HEK293 (cell line): ENCODE data around the gene RASGEF1B.

Experiments used
- CTCF ChIA-PET: fragments of 350-600 bp; formaldehyde crosslinking; extraction: SDS; loops from one replicate; lab custom pipeline; 2021; ENCODE audit warnings: antibody characterized with exemption; lab: Yijun Ruan, JAX
- POLR2A ChIA-PET: fragments of 300-600 bp; formaldehyde crosslinking; extraction: SDS; loops from one replicate; lab custom pipeline; 2020; ENCODE audit warnings: antibody characterized with exemption, inconsistent platforms; lab: Yijun Ruan, JAX
- H3K27ac ChIP-seq: fragments of 200-500 bp; sonication (Bioruptor generic); 2 replicates; pipeline ENCODE4 v1.5.1; 2014; ENCODE audit warnings: low read depth, low read length, control low read depth, inconsistent platforms; ENCODE audit errors: extremely low read depth
- H3K36me3 ChIP-seq, 2 experiments: fragments of 200-500 bp in 1 of 2; sonication (Bioruptor generic) in 1 of 2; 1 replicate in 1 of 2; 2 replicates in 1 of 2; pipeline ENCODE4 v1.5.1; 2014 to 2017; ENCODE audit warnings: inconsistent platforms in 2 of 2, low read length in 2 of 2; ENCODE audit not compliant: control insufficient read depth in 2 of 2, insufficient read depth in 1 of 2
- H3K4me1 ChIP-seq: fragments of 200-500 bp; sonication (Bioruptor generic); 2 replicates; pipeline ENCODE4 v1.5.1; 2014; ENCODE audit warnings: mild to moderate bottlenecking, low read length, inconsistent platforms; ENCODE audit not compliant: control insufficient read depth, insufficient read depth
- H3K4me3 ChIP-seq: 2 replicates; pipeline ENCODE4 v1.5.1; 2011; ENCODE audit warnings: low read depth, mild to moderate bottlenecking, control low read depth, low read length, moderate library complexity
- H3K9me3 ChIP-seq: fragments of 200-500 bp; sonication (Bioruptor generic); 2 replicates; pipeline ENCODE4 v1.5.1; 2014; ENCODE audit warnings: low read depth, low read length, inconsistent platforms; ENCODE audit not compliant: control insufficient read depth, insufficient read depth
- BCL11B ChIP-seq: fragments of 450-650 bp; formaldehyde crosslinking; IDR thresholded peaks from 2 replicates; pipeline ENCODE4 v1.5.1; 2016; ENCODE audit warnings: low read depth, missing biosample characterization, missing genetic modification characterization
- GLIS1 ChIP-seq: fragments of 450-650 bp; formaldehyde crosslinking; IDR thresholded peaks from 2 replicates; pipeline ENCODE4 v1.5.1; 2016; ENCODE audit warnings: missing biosample characterization, missing genetic modification characterization
- HOXA7 ChIP-seq: sonication (generic); formaldehyde crosslinking; IDR thresholded peaks from 2 replicates; pipeline ENCODE4 v1.8.1; 2022; ENCODE audit warnings: missing genetic modification reagents, borderline replicate concordance
- KLF16 ChIP-seq: fragments of 450-650 bp; formaldehyde crosslinking; IDR thresholded peaks from 2 replicates; pipeline ENCODE4 v1.5.1; 2017; ENCODE audit warnings: missing biosample characterization, missing genetic modification characterization
- MEIS1 ChIP-seq: sonication (generic); formaldehyde crosslinking; IDR thresholded peaks from 2 replicates; pipeline ENCODE4 v1.8.1; 2022; ENCODE audit warnings: missing genetic modification reagents, mild to moderate bottlenecking, borderline replicate concordance
- ZBTB48 ChIP-seq: fragments of 450-650 bp; formaldehyde crosslinking; IDR thresholded peaks from 2 replicates; pipeline ENCODE4 v1.5.1; 2016; ENCODE audit warnings: missing biosample characterization, missing genetic modification characterization
- ZFP41 ChIP-seq: fragments of 450-650 bp; formaldehyde crosslinking; IDR thresholded peaks from 2 replicates; pipeline ENCODE4 v1.5.1; 2016; ENCODE audit warnings: missing biosample characterization, missing genetic modification characterization, borderline replicate concordance
- ZIC2 ChIP-seq: fragments of 450-650 bp; formaldehyde crosslinking; IDR thresholded peaks from 2 replicates; pipeline ENCODE4 v1.5.1; 2016; ENCODE audit warnings: missing biosample characterization, missing genetic modification characterization
- ZNF155 ChIP-seq: fragments of 450-650 bp; formaldehyde crosslinking; IDR thresholded peaks from 2 replicates; pipeline ENCODE4 v1.5.1; 2016; ENCODE audit warnings: missing biosample characterization, missing genetic modification characterization
- ZNF174 ChIP-seq: fragments of 450-650 bp; formaldehyde crosslinking; IDR thresholded peaks from 2 replicates; pipeline ENCODE4 v1.5.0; 2017; ENCODE audit warnings: missing biosample characterization, mild to moderate bottlenecking, missing genetic modification characterization
- ZNF175 ChIP-seq: fragments of 450-650 bp; formaldehyde crosslinking; IDR thresholded peaks from 2 replicates; pipeline ENCODE4 v1.5.1; 2016; ENCODE audit warnings: missing biosample characterization, missing genetic modification characterization
- ZNF19 ChIP-seq: fragments of 450-650 bp; formaldehyde crosslinking; IDR thresholded peaks from 2 replicates; pipeline ENCODE4; 2016; ENCODE audit warnings: missing biosample characterization, missing genetic modification characterization, low read depth
- ZNF274 ChIP-seq, 2 experiments: fragments of 200-500 bp in 1 of 2; fragments of 450-650 bp in 1 of 2; sonication (Bioruptor generic) in 1 of 2; formaldehyde crosslinking in 1 of 2; IDR thresholded peaks; 2 replicates each; pipeline versions ENCODE4 v1.5.1 to v1.6.1; 2014 to 2016; ENCODE audit warnings: borderline replicate concordance in 1 of 2, inconsistent platforms in 1 of 2, low read length in 1 of 2, missing biosample characterization in 1 of 2, missing genetic modification characterization in 1 of 2
- ZNF394 ChIP-seq: fragments of 450-650 bp; formaldehyde crosslinking; IDR thresholded peaks from 2 replicates; pipeline ENCODE4 v1.5.1; 2016; ENCODE audit warnings: missing biosample characterization, missing genetic modification characterization, mild to moderate bottlenecking, moderate library complexity, borderline replicate concordance
- ZNF473 ChIP-seq: fragments of 450-650 bp; formaldehyde crosslinking; IDR thresholded peaks from 2 replicates; pipeline ENCODE4 v1.5.1; 2017; ENCODE audit warnings: missing biosample characterization, missing genetic modification characterization
- ZNF521 ChIP-seq: fragments of 450-650 bp; formaldehyde crosslinking; IDR thresholded peaks from 2 replicates; pipeline ENCODE4 v1.5.1; 2017; ENCODE audit warnings: missing biosample characterization, mild to moderate bottlenecking, missing genetic modification characterization
- ZNF529 ChIP-seq: fragments of 450-650 bp; formaldehyde crosslinking; IDR thresholded peaks from 2 replicates; pipeline ENCODE4 v1.5.1; 2017; ENCODE audit warnings: missing genetic modification characterization, missing biosample characterization; ENCODE audit not compliant: insufficient replicate concordance
- ZNF558 ChIP-seq: fragments of 450-650 bp; formaldehyde crosslinking; IDR thresholded peaks from 2 replicates; pipeline ENCODE4 v1.5.1; 2016; ENCODE audit warnings: missing biosample characterization, missing genetic modification characterization
- ZNF571 ChIP-seq: fragments of 450-650 bp; formaldehyde crosslinking; IDR thresholded peaks from 2 replicates; pipeline ENCODE4 v1.5.0; 2017; ENCODE audit warnings: missing biosample characterization, missing genetic modification characterization
- ZNF777 ChIP-seq: fragments of 450-650 bp; formaldehyde crosslinking; IDR thresholded peaks from 2 replicates; pipeline ENCODE4 v1.5.1; 2017; ENCODE audit warnings: missing biosample characterization, missing genetic modification characterization, borderline replicate concordance
- ZNF785 ChIP-seq: fragments of 450-650 bp; formaldehyde crosslinking; IDR thresholded peaks from 2 replicates; pipeline ENCODE4 v1.5.1; 2016; ENCODE audit warnings: missing biosample characterization, missing genetic modification characterization
- TF ChIP-seq, protein P1 (sequence below): fragments of 450-650 bp; formaldehyde crosslinking; IDR thresholded peaks from 2 replicates; pipeline ENCODE4 v1.5.1; 2016; ENCODE audit warnings: missing biosample characterization, missing genetic modification characterization
- TF ChIP-seq, protein P2 (sequence below): fragments of 450-650 bp; formaldehyde crosslinking; IDR thresholded peaks from 2 replicates; pipeline ENCODE4 v1.5.1; 2016; ENCODE audit warnings: missing biosample characterization, missing genetic modification characterization

The RASGEF1B gene

DNA sequence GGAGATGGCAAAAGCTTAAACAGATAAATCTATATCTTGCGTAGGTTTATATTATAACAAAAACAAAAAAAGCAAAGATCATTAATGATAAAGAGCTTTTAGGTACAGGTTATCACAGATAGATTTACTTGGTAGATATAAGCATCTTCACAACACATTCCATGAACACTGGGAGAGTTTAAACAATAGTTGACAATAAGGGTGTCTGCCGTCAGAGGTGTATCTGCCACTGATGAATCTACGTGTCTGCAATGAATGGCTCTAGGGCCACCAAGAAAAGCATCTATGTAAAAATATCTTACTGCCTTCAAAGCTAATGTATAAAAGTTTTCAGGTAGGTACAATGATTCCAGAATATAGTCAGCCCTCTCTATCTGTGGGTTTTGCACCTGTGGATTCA, 43.7 kb downstream of the RASGEF1B start:
- Histone ChIP-seq H3K4me1 (no peaks in the 10 kb centered on the region), H3K4me3 (no peak overlapping the region), H3K27ac (no peak overlapping the region), H3K36me3 (peaks cover 5 to 60% of the 10 kb centered on the region in 2 experiments; a peak in 2 of 3 replicates), H3K9me3 (no peaks in the 10 kb centered on the region)
- CTCF ChIA-PET: interaction anchor here (0.9 kb wide), 1 partner anchor 840 kb away, joined by 3 read pairs; no protein-coding TSS in a partner anchor
- TF ChIP-seq GLIS1 (tag by site-specific recombination): no peak
- TF ChIP-seq ZNF521 (tag by site-specific recombination): no peak
- no peak for TF ChIP-seq MEIS1
- TF ChIP-seq, protein P1, sequence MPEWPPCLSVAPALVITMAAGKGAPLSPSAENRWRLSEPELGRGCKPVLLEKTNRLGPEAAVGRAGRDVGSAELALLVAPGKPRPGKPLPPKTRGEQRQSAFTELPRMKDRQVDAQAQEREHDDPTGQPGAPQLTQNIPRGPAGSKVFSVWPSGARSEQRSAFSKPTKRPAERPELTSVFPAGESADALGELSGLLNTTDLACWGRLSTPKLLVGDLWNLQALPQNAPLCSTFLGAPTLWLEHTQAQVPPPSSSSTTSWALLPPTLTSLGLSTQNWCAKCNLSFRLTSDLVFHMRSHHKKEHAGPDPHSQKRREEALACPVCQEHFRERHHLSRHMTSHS (tag by site-specific recombination): no peak
- no peak for TF ChIP-seq ZNF785 (tag by site-specific recombination)
- TF ChIP-seq, protein P2, sequence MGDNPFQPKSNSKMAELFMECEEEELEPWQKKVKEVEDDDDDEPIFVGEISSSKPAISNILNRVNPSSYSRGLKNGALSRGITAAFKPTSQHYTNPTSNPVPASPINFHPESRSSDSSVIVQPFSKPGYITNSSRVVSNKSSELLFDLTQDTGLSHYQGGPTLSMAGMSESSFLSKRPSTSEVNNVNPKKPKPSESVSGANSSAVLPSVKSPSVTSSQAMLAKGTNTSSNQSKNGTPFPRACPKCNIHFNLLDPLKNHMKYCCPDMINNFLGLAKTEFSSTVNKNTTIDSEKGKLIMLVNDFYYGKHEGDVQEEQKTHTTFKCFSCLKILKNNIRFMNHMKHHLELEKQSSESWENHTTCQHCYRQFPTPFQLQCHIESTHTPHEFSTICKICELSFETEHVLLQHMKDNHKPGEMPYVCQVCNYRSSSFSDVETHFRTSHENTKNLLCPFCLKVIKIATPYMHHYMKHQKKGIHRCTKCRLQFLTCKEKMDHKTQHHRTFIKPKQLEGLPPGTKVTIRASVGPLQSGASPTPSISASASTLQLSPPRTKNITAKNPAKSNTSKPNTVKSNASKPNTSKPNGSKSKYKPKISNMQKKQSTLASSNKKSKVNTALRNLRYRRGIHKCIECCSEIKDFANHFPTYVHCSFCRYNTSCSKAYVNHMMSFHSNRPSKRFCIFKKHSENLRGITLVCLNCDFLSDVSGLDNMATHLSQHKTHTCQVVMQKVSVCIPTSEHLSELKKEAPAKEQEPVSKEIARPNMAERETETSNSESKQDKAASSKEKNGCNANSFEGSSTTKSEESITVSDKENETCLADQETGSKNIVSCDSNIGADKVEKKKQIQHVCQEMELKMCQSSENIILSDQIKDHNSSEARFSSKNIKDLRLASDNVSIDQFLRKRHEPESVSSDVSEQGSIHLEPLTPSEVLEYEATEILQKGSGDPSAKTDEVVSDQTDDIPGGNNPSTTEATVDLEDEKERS: no peak
- no peak for TF ChIP-seq ZFP41 (tag by site-specific recombination)
- no peak for TF ChIP-seq ZBTB48 (tag by site-specific recombination)
- TF ChIP-seq ZNF558 (tag by site-specific recombination): no peak
- no peak for TF ChIP-seq ZNF394 (tag by site-specific recombination)
- no peak for TF ChIP-seq ZNF274 (IDR thresholded peaks at IDR 0.05; ENCODE audit: low read length)
- no peak for TF ChIP-seq ZNF274 (tag by site-specific recombination; IDR thresholded peaks at IDR 0.05; ENCODE audit: borderline replicate concordance)
- no peak for TF ChIP-seq ZIC2
- no peak for TF ChIP-seq ZNF175 (tag by site-specific recombination)
- no peak for TF ChIP-seq ZNF777 (tag by site-specific recombination)
- no peak for TF ChIP-seq BCL11B
- TF ChIP-seq ZNF155 (tag by site-specific recombination): no peak
- TF ChIP-seq ZNF174 (tag by site-specific recombination): no peak
- TF ChIP-seq ZNF473 (tag by site-specific recombination): no peak
- POLR2A ChIA-PET: no interaction called here

DNA sequence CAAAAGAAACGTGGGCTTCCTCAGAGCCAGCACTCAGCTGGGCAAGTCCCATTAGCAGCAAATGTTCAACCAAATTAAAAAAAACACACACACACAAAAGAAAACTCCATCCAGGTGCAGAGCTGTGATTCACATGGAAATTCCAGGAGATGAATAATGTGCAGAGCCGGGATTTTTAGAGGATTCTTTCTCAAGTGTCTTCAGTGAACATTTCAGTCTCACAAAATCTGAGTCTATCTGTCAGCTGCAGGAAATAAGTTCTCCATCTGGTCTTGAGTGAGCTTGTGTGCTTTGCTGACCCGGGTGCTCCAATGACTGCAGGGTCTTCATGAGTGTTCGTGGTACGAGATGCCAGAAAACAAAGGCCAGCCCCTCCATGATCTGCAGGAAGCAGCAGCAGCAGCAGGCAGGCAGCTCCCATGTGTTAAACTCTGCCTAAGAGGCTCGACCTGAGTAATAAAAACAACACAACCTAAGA, 44.3 kb downstream of the RASGEF1B start:
- H3K36me3 ChIP-seq: peaks cover 5 to 57% of the 10 kb centered on the region in 2 experiments; a peak in 2 of 3 replicates
- POLR2A ChIA-PET: no interaction called here
- no peaks in the 10 kb centered on the region for H3K4me1 ChIP-seq
- TF ChIP-seq ZFP41 (tag by site-specific recombination): no peak
- no peak for TF ChIP-seq ZNF19 (tag by site-specific recombination)
- TF ChIP-seq ZNF529 (tag by site-specific recombination): no peak
- no peak for TF ChIP-seq ZNF521 (tag by site-specific recombination)
- TF ChIP-seq HOXA7 (CRISPR knock-in tag): no peak
- no peak for TF ChIP-seq ZNF571
- TF ChIP-seq KLF16: no peak
- TF ChIP-seq, all 188 proteins: peak for 0
- CTCF ChIA-PET: interaction anchor here (0.9 kb wide), 1 partner anchor 841 kb away, joined by 3 read pairs; no protein-coding TSS in a partner anchor
- H3K27ac ChIP-seq: no peak overlapping the region
- H3K9me3 ChIP-seq: no peaks in the 10 kb centered on the region
- H3K4me3 ChIP-seq: no peak overlapping the region
